Activated gamma-delta T cell treated with anti-CD3 and anti-CD28 coated beads, Interleukin-2, amount 50 U/mL, for 16 hours (primary cell): ENCODE results near the gene CHD1L.
"Not testable (repeated sequence)": the region's sequence is repeated elsewhere in the genome, so short reads cannot be mapped to it uniquely, and the experiment has no call there.

ENCODE experiments used
- DNase-seq: peaks from one replicate; pipeline ENCODE4 v3.0.0-alpha.2; 2020; ENCODE audit warnings: low read depth

Gene CHD1L

GRCh38 chr1:147270721-147271120 is 28.2 kb downstream of the CHD1L start:
- DNase-seq = no peak

GRCh38 chr1:147272042-147272441 is 29.6 kb downstream of the CHD1L start:
- DNase-seq = no peak

GRCh38 chr1:147273409-147274336 is 31.2 kb downstream of the CHD1L start:
- no peak for DNase-seq

- no peak for DNase-seq
Measured at GRCh38 chr1:147281950-147282349, 39.5 kb downstream of the CHD1L start.

- no peak for DNase-seq
Measured at GRCh38 chr1:147283011-147283410, 40.5 kb downstream of the CHD1L start.

- no peak for DNase-seq
Measured at GRCh38 chr1:147287133-147287865, 44.8 kb downstream of the CHD1L start.

- DNase-seq = no peak
Measured at GRCh38 chr1:147292012-147292411, 49.5 kb downstream of the CHD1L start.

- no peak for DNase-seq
Measured at GRCh38 chr1:147292631-147293251, 50.3 kb downstream of the CHD1L start.

- DNase-seq = no peak
Measured at GRCh38 chr1:147297438-147297837, 55.0 kb downstream of the CHD1L start.

GRCh38 chr1:147305803-147306202 is 63.3 kb downstream of the CHD1L start:
- DNase-seq = not testable (repeated sequence)

- DNase-seq = no peak
Measured at GRCh38 chr1:147316968-147317367, 74.5 kb downstream of the CHD1L start.

- DNase-seq = not testable (repeated sequence)
Measured at GRCh38 chr1:147326933-147327687, 84.6 kb downstream of the CHD1L start.

- DNase-seq = no peak
Measured at GRCh38 chr1:147334292-147334691, 91.8 kb downstream of the CHD1L start.

GRCh38 chr1:147336291-147336690 is 93.8 kb downstream of the CHD1L start:
- DNase-seq = no peak

GRCh38 chr1:147337040-147337630 is 94.7 kb downstream of the CHD1L start:
- no peak for DNase-seq

GRCh38 chr1:147338571-147338970 is 96.1 kb downstream of the CHD1L start:
- DNase-seq = no peak

- no peak for DNase-seq
Measured at GRCh38 chr1:147341246-147341645, 98.8 kb downstream of the CHD1L start.
